ENCODE measurements around the gene MPRIP. TPM values are rescaled to one million over a fixed set of nuclear protein-coding genes. Genes with fewer than 3 reads are reported as not detected.
A peak's percentile ranks its signal among the peaks of the same experiment; 100 is the strongest.

MPRIP gene
- total and polyA plus RNA-seq, 12 donors, result 88.5 to 234 (median 175) TPM

DNA sequence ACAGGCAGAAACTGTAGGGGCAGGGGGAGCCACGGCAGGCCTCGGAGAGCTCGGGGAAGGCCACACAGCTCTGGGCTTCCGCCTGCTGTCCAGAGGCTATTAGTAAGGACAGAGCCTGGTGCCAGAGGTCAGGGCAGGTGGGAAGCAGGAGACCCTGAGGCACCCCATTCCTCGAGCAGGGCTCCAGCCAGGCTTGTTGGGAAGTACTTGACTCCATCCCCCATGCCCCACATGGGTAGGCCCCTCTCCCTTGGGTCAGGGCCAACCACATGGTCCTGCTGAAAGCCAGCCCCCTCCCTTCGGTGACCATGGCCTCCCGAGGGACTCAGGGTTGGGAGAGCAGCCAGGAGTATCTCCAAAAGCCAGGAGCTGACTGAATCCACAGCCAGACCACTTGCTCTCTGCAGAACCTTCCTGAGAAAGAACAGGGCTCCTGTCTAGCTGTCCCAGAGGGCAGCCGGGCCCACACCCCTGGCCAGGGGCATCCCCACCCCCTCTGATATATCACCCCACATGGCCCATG lies 17.4 kb upstream of the MPRIP start:
- H3K4me3 ChIP-seq, result no peak overlapping the region
- TF ChIP-seq, protein P1, sequence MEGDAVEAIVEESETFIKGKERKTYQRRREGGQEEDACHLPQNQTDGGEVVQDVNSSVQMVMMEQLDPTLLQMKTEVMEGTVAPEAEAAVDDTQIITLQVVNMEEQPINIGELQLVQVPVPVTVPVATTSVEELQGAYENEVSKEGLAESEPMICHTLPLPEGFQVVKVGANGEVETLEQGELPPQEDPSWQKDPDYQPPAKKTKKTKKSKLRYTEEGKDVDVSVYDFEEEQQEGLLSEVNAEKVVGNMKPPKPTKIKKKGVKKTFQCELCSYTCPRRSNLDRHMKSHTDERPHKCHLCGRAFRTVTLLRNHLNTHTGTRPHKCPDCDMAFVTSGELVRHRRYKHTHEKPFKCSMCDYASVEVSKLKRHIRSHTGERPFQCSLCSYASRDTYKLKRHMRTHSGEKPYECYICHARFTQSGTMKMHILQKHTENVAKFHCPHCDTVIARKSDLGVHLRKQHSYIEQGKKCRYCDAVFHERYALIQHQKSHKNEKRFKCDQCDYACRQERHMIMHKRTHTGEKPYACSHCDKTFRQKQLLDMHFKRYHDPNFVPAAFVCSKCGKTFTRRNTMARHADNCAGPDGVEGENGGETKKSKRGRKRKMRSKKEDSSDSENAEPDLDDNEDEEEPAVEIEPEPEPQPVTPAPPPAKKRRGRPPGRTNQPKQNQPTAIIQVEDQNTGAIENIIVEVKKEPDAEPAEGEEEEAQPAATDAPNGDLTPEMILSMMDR (IDR thresholded peaks at IDR 0.05), result no peak
- no peak for TF ChIP-seq POLR2A (IDR thresholded peaks at IDR 0.05)
- intact Hi-C loops (cut with DNase I), result no loop called here
- H3K27me3 ChIP-seq, result no peaks in the 10 kb centered on the region
- H3K9me3 ChIP-seq (replicated peaks in 1 of 3), result no peaks in the 10 kb centered on the region
- H3K4me1 ChIP-seq (replicated peaks in 1 of 2), result no peaks in the 10 kb centered on the region
- no peak overlapping the region for H3K27ac ChIP-seq
- WGBS, 4 donors, result 75 to 93% (median 78%) methylated on average over 5 to 8 of the region's 8 CpGs; no CpG with 5 or more reads in 1 of the 4 donors
- no peak for DNase-seq
- no peaks in the 10 kb centered on the region for H3K36me3 ChIP-seq (replicated peaks in 1 of 2)

DNA sequence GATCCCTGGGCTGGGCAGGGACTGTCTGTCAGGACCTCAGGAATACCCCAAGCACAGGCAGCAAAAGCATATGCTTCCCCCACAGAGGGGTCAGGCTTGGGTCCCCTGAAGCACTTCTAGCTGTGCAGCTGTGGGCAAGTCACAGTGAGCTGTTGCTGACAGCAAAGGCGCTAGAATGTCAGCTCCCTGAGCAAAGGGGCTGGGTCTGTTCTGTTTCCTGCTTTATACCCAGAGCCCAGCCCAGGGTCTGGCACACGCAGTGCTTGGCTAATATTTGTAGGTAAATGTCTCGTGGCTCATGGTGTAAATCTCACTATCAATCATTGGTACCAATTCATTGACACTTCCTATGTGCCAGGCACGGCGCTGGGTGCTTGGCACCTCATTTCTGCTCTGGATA lies 16.6 kb upstream of the MPRIP start:
- Histone ChIP-seq H3K27ac (no peak overlapping the region), H3K36me3 (replicated peaks in 1 of 2) (no peaks in the 10 kb centered on the region), H3K27me3 (no peaks in the 10 kb centered on the region), H3K9me3 (replicated peaks in 1 of 3) (no peaks in the 10 kb centered on the region), H3K4me3 (no peak overlapping the region), H3K4me1 (replicated peaks in 1 of 2) (no peaks in the 10 kb centered on the region)
- DNase-seq, result no peak
- TF ChIP-seq, protein P1 (IDR thresholded peaks at IDR 0.05), result no peak
- TF ChIP-seq POLR2A (IDR thresholded peaks at IDR 0.05), result no peak
- 86 to 91% (median 88%) methylated on average over 4 to 5 of the region's 5 CpGs for WGBS, 4 donors
- intact Hi-C loops (cut with DNase I), result no loop called here

DNA sequence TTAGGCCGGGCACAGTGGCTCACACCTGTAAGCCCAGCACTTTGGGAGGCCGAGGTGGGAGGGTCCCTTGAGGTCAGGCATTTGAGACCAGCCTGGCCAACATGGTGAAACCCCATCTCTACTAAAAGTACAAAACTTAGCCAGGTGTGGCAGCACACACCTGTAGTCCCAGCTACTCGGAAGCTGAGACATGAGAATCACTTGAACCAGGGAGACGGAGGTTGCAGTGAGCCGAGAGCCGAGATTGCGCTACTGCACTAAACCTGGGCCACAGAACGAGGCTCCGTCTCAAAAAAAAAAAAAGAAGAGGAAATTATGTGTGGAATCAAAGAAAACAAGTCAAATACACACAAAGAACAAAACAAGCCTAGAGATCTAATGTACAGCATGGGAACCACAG lies 16.1 kb upstream of the MPRIP start:
- TF ChIP-seq, protein P1 (IDR thresholded peaks at IDR 0.05), result no peak
- TF ChIP-seq POLR2A (IDR thresholded peaks at IDR 0.05), result no peak
- DNase-seq, result no peak
- no peaks in the 10 kb centered on the region for H3K9me3 ChIP-seq (replicated peaks in 1 of 3)
- no peaks in the 10 kb centered on the region for H3K36me3 ChIP-seq (replicated peaks in 1 of 2)
- no peaks in the 10 kb centered on the region for H3K4me1 ChIP-seq (replicated peaks in 1 of 2)
- no peak overlapping the region for H3K4me3 ChIP-seq
- H3K27me3 ChIP-seq, result no peaks in the 10 kb centered on the region
- H3K27ac ChIP-seq, result no peak overlapping the region
- 84 to 90% (median 86%) methylated on average over 9 of the region's 9 CpGs for WGBS, 4 donors
- intact Hi-C loops (cut with DNase I), result no loop called here

DNA sequence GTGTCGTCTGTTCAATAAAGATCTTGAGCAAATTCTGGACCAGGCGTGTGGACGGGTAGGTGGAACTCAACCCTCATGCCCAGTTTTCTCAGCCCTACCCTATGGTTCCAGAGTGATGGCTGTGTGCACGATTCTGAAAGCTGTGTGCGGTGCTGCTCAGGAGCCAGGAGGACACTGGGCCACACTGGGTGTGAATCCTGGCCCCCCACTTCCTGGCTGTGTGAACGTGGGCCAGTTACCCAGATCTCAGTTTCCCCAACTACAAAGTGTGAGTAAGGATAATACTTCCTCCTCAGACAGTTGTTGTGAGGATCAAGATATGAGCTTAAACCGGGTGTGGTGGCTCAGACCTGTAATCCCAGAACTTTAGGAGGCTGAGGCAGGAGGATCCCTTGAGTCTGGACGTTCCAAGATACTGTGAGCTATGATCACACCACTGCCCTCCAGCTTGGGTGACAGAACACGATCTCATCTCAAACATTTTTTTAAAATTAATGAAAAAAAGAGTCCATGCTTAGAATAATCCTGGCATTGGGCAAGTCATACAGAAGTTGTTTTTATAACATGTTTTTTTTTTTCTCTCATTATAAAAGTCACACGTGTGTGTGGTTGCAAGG lies 14.7 kb upstream of the MPRIP start:
- DNase-seq, result no peak

More for the DNA sequence above, 14.7 kb upstream of the MPRIP start:
- Histone ChIP-seq H3K27ac (peak overlapping the region in 1 of 5 donors; percentile 49), H3K36me3 (replicated peaks in 1 of 2) (no peaks in the 10 kb centered on the region), H3K9me3 (replicated peaks in 1 of 3) (no peaks in the 10 kb centered on the region), H3K27me3 (no peaks in the 10 kb centered on the region), H3K4me1 (replicated peaks in 1 of 2) (peaks cover 0 to 3% of the 10 kb centered on the region in 2 donors), H3K4me3 (no peak overlapping the region)
- 66 to 82% (median 73%) methylated on average over 5 to 10 of the region's 10 CpGs for WGBS, 4 donors
- intact Hi-C loops (cut with DNase I), result no loop called here
- TF ChIP-seq, protein P1 (IDR thresholded peaks at IDR 0.05), result no peak
- TF ChIP-seq POLR2A (IDR thresholded peaks at IDR 0.05), result no peak
